ENCODE measurements around the gene TUBGCP5. TPM values are rescaled to one million over a fixed set of nuclear protein-coding genes. Genes with fewer than 3 reads are reported as not detected.
A peak's percentile ranks its signal among the peaks of the same experiment; 100 is the strongest.
"Not testable (repeated sequence)": the region's sequence is repeated elsewhere in the genome, so short reads cannot be mapped to it uniquely, and the experiment has no call there.

The TUBGCP5 gene
- 31.2 and 31.5 TPM in 2 replicates for total RNA-seq (2014; rRNA removed)
- polyA plus RNA-seq (2012): 6.5 TPM

- DNase-seq (ENCODE audit: low read depth): peak; percentile 97
These were observed at the start of gene TUBGCP5 for GRCh38 chr15:23039143-23039916. TSS of gene TUBGCP5 (minus strand) at chr15:23039569. CDS start at chr15:23039543, 26 bp downstream.

GRCh38 chr15:23083115-23083514, 43.7 kb upstream of the TUBGCP5 start:
- no peak for DNase-seq (ENCODE audit: low read depth)

GRCh38 chr15:23081996-23082737, 42.8 kb upstream of the TUBGCP5 start:
- peak; percentile 4 for DNase-seq (ENCODE audit: low read depth)

GRCh38 chr15:23081271-23081670, 41.9 kb upstream of the TUBGCP5 start:
- DNase-seq (ENCODE audit: low read depth): no peak

- DNase-seq (ENCODE audit: low read depth): no peak
These were observed 40.4 kb upstream of the TUBGCP5 start for GRCh38 chr15:23079766-23080165.

- DNase-seq (ENCODE audit: low read depth): no peak
These were observed 36.6 kb upstream of the TUBGCP5 start for GRCh38 chr15:23075927-23076326.

- no peak for DNase-seq (ENCODE audit: low read depth)
These were observed 35.3 kb upstream of the TUBGCP5 start for GRCh38 chr15:23074684-23075083.

- DNase-seq (ENCODE audit: low read depth): peak; percentile 1
These were observed 34.7 kb upstream of the TUBGCP5 start for GRCh38 chr15:23073890-23074646.

GRCh38 chr15:23072633-23073032, 33.3 kb upstream of the TUBGCP5 start:
- DNase-seq (ENCODE audit: low read depth): no peak

GRCh38 chr15:23069496-23070166, 30.3 kb upstream of the TUBGCP5 start:
- no peak for DNase-seq (ENCODE audit: low read depth)

GRCh38 chr15:23067416-23067815, 28.0 kb upstream of the TUBGCP5 start:
- DNase-seq (ENCODE audit: low read depth): no peak

GRCh38 chr15:23065836-23066235, 26.5 kb upstream of the TUBGCP5 start:
- DNase-seq (ENCODE audit: low read depth): no peak

GRCh38 chr15:23064156-23064555, 24.8 kb upstream of the TUBGCP5 start:
- DNase-seq (ENCODE audit: low read depth): no peak

- no peak for DNase-seq (ENCODE audit: low read depth)
These were observed 18.3 kb upstream of the TUBGCP5 start for GRCh38 chr15:23057707-23058106.

GRCh38 chr15:23055316-23055715, 15.9 kb upstream of the TUBGCP5 start:
- no peak for DNase-seq (ENCODE audit: low read depth)

- DNase-seq (ENCODE audit: low read depth): no peak
These were observed 13.2 kb upstream of the TUBGCP5 start for GRCh38 chr15:23052522-23052921.

- no peak for DNase-seq (ENCODE audit: low read depth)
These were observed 11.3 kb upstream of the TUBGCP5 start for GRCh38 chr15:23050708-23051107.

- no peak for DNase-seq (ENCODE audit: low read depth)
These were observed 10.7 kb upstream of the TUBGCP5 start for GRCh38 chr15:23049984-23050628.

- DNase-seq (ENCODE audit: low read depth): not testable (repeated sequence)
These were observed 9.4 kb upstream of the TUBGCP5 start for GRCh38 chr15:23048572-23049282.

GRCh38 chr15:23043987-23044386, 4.6 kb upstream of the TUBGCP5 start:
- DNase-seq (ENCODE audit: low read depth): not testable (repeated sequence)

Data from LHCN-M2 (cell line).